Spleen (tissue), 11 donors: Measurements from ENCODE around the gene ILF2. TPM values are rescaled to one million over a fixed set of nuclear protein-coding genes. Genes with fewer than 3 reads are reported as not detected.

Experiments
- DNase-seq: peaks from one replicate; pipeline ENCODE4 v3.0.0-alpha.2; 2020
- H3K27ac ChIP-seq, 8 donors: fragments of 200-600 bp; sonication (generic) in 7 of 8; 1 replicate in 4 of 8; 2 replicates in 4 of 8; pipeline versions ENCODE4 v1.5.0 to v1.8.0; 2016 to 2021; ENCODE audit warnings: inconsistent platforms in 4 of 8, mild to moderate bottlenecking in 4 of 8, moderate library complexity in 1 of 8
- H3K27me3 ChIP-seq, 7 donors: fragments of 200-600 bp; sonication (generic) in 6 of 7; replicated peaks in 1 of 7; 1 replicate in 4 of 7; 2 replicates in 3 of 7; pipeline versions ENCODE4 v1.5.0 to v1.8.0; 2016 to 2021; ENCODE audit warnings: inconsistent platforms in 3 of 7, mild to moderate bottlenecking in 1 of 7
- H3K36me3 ChIP-seq, 6 donors: fragments of 200-600 bp; sonication (generic) in 5 of 6; 1 replicate in 4 of 6; 2 replicates in 2 of 6; pipeline versions ENCODE4 v1.5.0 to v1.8.0; 2016 to 2021; ENCODE audit warnings: inconsistent platforms in 2 of 6
- H3K4me1 ChIP-seq, 6 donors: fragments of 200-600 bp; sonication (generic) in 5 of 6; 1 replicate in 3 of 6; 2 replicates in 3 of 6; pipeline versions ENCODE4 v1.5.0 to v1.8.0; 2016 to 2021; ENCODE audit warnings: inconsistent platforms in 3 of 6
- H3K4me3 ChIP-seq, 8 donors: fragments of 200-600 bp; sonication (generic) in 7 of 8; 1 replicate in 4 of 8; 2 replicates in 4 of 8; pipeline versions ENCODE4 v1.5.0 to v1.8.0; 2016 to 2021; ENCODE audit warnings: inconsistent platforms in 4 of 8, mild to moderate bottlenecking in 4 of 8, moderate library complexity in 2 of 8
- H3K9me3 ChIP-seq, 8 donors: fragments of 200-600 bp; sonication (generic) in 7 of 8; 1 replicate in 4 of 8; 2 replicates in 4 of 8; pipeline versions ENCODE4 v1.5.0 to v1.8.0; 2016 to 2021; ENCODE audit warnings: inconsistent platforms in 4 of 8
- CTCF ChIP-seq, 11 experiments: fragments of 200-600 bp in 7 of 11; fragments of 450-650 bp in 4 of 11; sonication (generic) in 4 of 11; IDR thresholded peaks in 8 of 11; conservative IDR thresholded peaks in 3 of 11; 1 replicate in 7 of 11; 2 replicates in 4 of 11; pipeline versions ENCODE4 v1.4.0 to v1.8.0; 2016 to 2021; ENCODE audit warnings: antibody characterized with exemption in 11 of 11, inconsistent platforms in 4 of 11, mild to moderate bottlenecking in 1 of 11
- POLR2A ChIP-seq, 3 donors: fragments of 450-650 bp; IDR thresholded peaks; one replicate each; pipeline ENCODE4 v1.5.1; 2017; ENCODE audit warnings: antibody characterized with exemption in 3 of 3, mild to moderate bottlenecking in 1 of 3
- POLR2AphosphoS5 ChIP-seq, 3 donors: sonication (generic); formaldehyde crosslinking; IDR thresholded peaks; one replicate each; pipeline ENCODE4 v1.5.1; 2017; ENCODE audit warnings: antibody characterized with exemption in 3 of 3
- WGBS, 5 donors: extraction: QIAGEN DNeasy Blood & Tissue Kit in 3 of 5; methylation state at CpG; one replicate each; pipeline versions ENCODE4 v1.1.5 to v1.1.7; 2013 to 2018; 5-methylcytosine and 5-hydroxymethylcytosine counted together
- intact Hi-C: fragments of 100-400 bp; cut with DNase I; formaldehyde crosslinking; loops from one replicate; pipeline ENCODE4 v1.15.0; 2023; ENCODE audit warnings: low total_unique reads
- polyA plus RNA-seq, 3 donors: library from polyadenylated mRNA; stranded (reverse); fragments of 200-250 nt; gene quantifications; one replicate each; pipeline ENCODE4 v1.2.1, GENCODE V29; 2013
- total RNA-seq, 7 donors: library from RNA; depleted of rRNA in 3 of 7; stranded (reverse); fragments of >200 nt in 3 of 7; fragmentation: NEBNext Ultra II Directional in 4 of 7; extraction: Animal tissue kit (Norgen Biotek cat#: 25700) in 4 of 7; gene quantifications; one replicate each; pipeline versions ENCODE4 v1.1.0 to v1.2.1, GENCODE V29; 2016 to 2021
- donor health status: healthy with polysubstance abuse.
- donor health status: DM: no; HTN: no; CAD: no; lungs with moderate emphysema.
- donor health status: DM: no; HTN: no; CAD: no.
- donor health status: Bipolar disorder and iron deficiency.
- donor health status: healthy.
- donor health status: DM: no; HTN: no; CAD: no.
- donor health status: DM: yes; HTN: yes; CAD: no.

ILF2 gene
- total and polyA plus RNA-seq, 10 donors = 54.9 to 105 (median 83.9) TPM

GRCh38 chr1:153684892-153685291 is 14.1 kb upstream of the ILF2 start:
- Histone ChIP-seq H3K9me3 (no peaks in the 10 kb centered on the region), H3K27ac (no peak overlapping the region), H3K4me3 (no peak overlapping the region), H3K36me3 (no peaks in the 10 kb centered on the region), H3K27me3 (peaks cover 0 to 20% (median under 1%) of the 10 kb centered on the region in 7 donors), H3K4me1 (peaks cover 0 to 6% (median under 1%) of the 10 kb centered on the region in 6 donors)
- intact Hi-C loops = no loop called here
- WGBS, 5 donors = 85 to 92% (median 89%) methylated on average over 11 to 12 of the region's 12 CpGs
- DNase-seq = no peak
- TF ChIP-seq CTCF (IDR thresholded peaks at IDR 0.05 in 8 of 11, conservative IDR thresholded peaks at IDR 0.05 in 3 of 11) = no peak
- no peak for TF ChIP-seq POLR2AphosphoS5 (IDR thresholded peaks at IDR 0.05)
- no peak for TF ChIP-seq POLR2A (IDR thresholded peaks at IDR 0.05)

- peak; percentile 38 for DNase-seq
- Histone ChIP-seq H3K9me3 (no peaks in the 10 kb centered on the region), H3K4me3 (no peak overlapping the region), H3K27ac (no peak overlapping the region), H3K4me1 (peaks cover 9 to 16% (median 11%) of the 10 kb centered on the region in 6 donors), H3K27me3 (peaks cover 3 to 30% (median 10%) of the 10 kb centered on the region in 7 donors), H3K36me3 (no peaks in the 10 kb centered on the region)
- TF ChIP-seq POLR2AphosphoS5 (IDR thresholded peaks at IDR 0.05) (no peak), POLR2A (IDR thresholded peaks at IDR 0.05) (no peak), CTCF (IDR thresholded peaks at IDR 0.05 in 8 of 11, conservative IDR thresholded peaks at IDR 0.05 in 3 of 11) (no peak)
- intact Hi-C loops = no loop called here
- 81 to 94% (median 87%) methylated on average over 5 of the region's 5 CpGs for WGBS, 5 donors
These were observed 13.1 kb upstream of the ILF2 start for GRCh38 chr1:153683854-153684253.

GRCh38 chr1:153682730-153683129 is 11.9 kb upstream of the ILF2 start:
- Histone ChIP-seq H3K4me1 (peaks cover 20 to 27% (median 22%) of the 10 kb centered on the region in 6 donors), H3K4me3 (no peak overlapping the region), H3K27ac (no peak overlapping the region), H3K36me3 (no peaks in the 10 kb centered on the region), H3K9me3 (no peaks in the 10 kb centered on the region), H3K27me3 (peaks cover 7 to 41% (median 21%) of the 10 kb centered on the region in 7 donors)
- intact Hi-C loops = no loop called here
- peak; percentile 43 for DNase-seq
- 85 to 94% (median 91%) methylated on average over 7 of the region's 7 CpGs for WGBS, 5 donors
- TF ChIP-seq CTCF (IDR thresholded peaks at IDR 0.05 in 8 of 11, conservative IDR thresholded peaks at IDR 0.05 in 3 of 11) (no peak), POLR2A (IDR thresholded peaks at IDR 0.05) (no peak), POLR2AphosphoS5 (IDR thresholded peaks at IDR 0.05) (no peak)

- TF ChIP-seq POLR2A (IDR thresholded peaks at IDR 0.05) = no peak
- intact Hi-C loops = no loop called here
These were observed 9.3 kb upstream of the ILF2 start for GRCh38 chr1:153680120-153680403.

More at GRCh38 chr1:153680120-153680403, 9.3 kb upstream of the ILF2 start:
- Histone ChIP-seq H3K36me3 (no peaks in the 10 kb centered on the region), H3K9me3 (no peaks in the 10 kb centered on the region), H3K4me3 (peak overlapping the region in 3 of 8 donors; percentile 50 to 74 (median 52)), H3K27me3 (peaks cover 7 to 52% (median 21%) of the 10 kb centered on the region in 7 donors), H3K4me1 (peaks cover 24 to 31% (median 26%) of the 10 kb centered on the region in 6 donors), H3K27ac (no peak overlapping the region)
- peak; percentile 16 for DNase-seq
- WGBS, 5 donors = 26 to 42% (median 29%) methylated on average over 10 of the region's 10 CpGs
